Endothelial cell of umbilical vein (primary cell): ENCODE results near the gene ARID1B. TPM values are rescaled to one million over a fixed set of nuclear protein-coding genes. Genes with fewer than 3 reads are reported as not detected.

Experiments used
- BruUV-seq: library from RNA; stranded (reverse); fragments of 400-500 nt; replicated peaks from 2 replicates; lab custom pipeline; 2021; lab: Mats Ljungman, UMichigan
- CTCF ChIA-PET: fragments of 300-600, 350-600 bp; sonication (Branson Sonifier 250); formaldehyde crosslinking; loops from one replicate; lab custom pipeline; 2021; ENCODE audit warnings: antibody characterized with exemption, inconsistent platforms; lab: Charles Lee
- POLR2A ChIA-PET: fragments of 300-600, 350-600 bp; sonication (Branson Sonifier 250); formaldehyde crosslinking; loops from one replicate; lab custom pipeline; 2021; ENCODE audit warnings: antibody characterized with exemption, inconsistent platforms; lab: Charles Lee
- DNase-seq: peaks from one replicate; pipeline ENCODE4 v3.0.0-alpha.2; 2011; ENCODE audit warnings: low read depth, low spot score
- FAIRE-seq: peaks from 2 replicates; lab custom pipeline; 2011; peaks lifted over from hg19 to GRCh38; lab: Jason Lieb, UNC
- H2AFZ ChIP-seq: 2 replicates; pipeline ENCODE4 v1.6.0; 2012; ENCODE audit warnings: low read depth, low read length, control low read depth, inconsistent platforms
- H3K27ac ChIP-seq: 2 replicates; pipeline ENCODE4 v1.5.1; 2011; ENCODE audit warnings: low read depth, mild to moderate bottlenecking, control low read depth, low read length, moderate library complexity; ENCODE audit not compliant: insufficient read depth
- H3K27me3 ChIP-seq, 2 experiments: 2 replicates each; pipeline versions ENCODE4 v1.6.0 to v1.6.1; 2011; ENCODE audit warnings: low read length in 2 of 2, mixed read lengths in 1 of 2; ENCODE audit not compliant: control insufficient read depth in 2 of 2, insufficient read depth in 2 of 2
- H3K36me3 ChIP-seq, 2 experiments: 2 replicates in 1 of 2; 3 replicates in 1 of 2; pipeline ENCODE4 v1.5.1; 2011; ENCODE audit warnings: low read length in 2 of 2, mild to moderate bottlenecking in 1 of 2, moderate library complexity in 1 of 2; ENCODE audit not compliant: control insufficient read depth in 2 of 2, insufficient read depth in 2 of 2; ENCODE audit errors: extremely low read depth in 1 of 2
- H3K4me1 ChIP-seq: 3 replicates; pipeline ENCODE4 v1.5.1; 2011; ENCODE audit warnings: mild to moderate bottlenecking, low read length; ENCODE audit not compliant: control insufficient read depth, insufficient read depth; ENCODE audit errors: extremely low read depth
- H3K4me2 ChIP-seq: 2 replicates; pipeline ENCODE4 v1.6.1; 2011; ENCODE audit warnings: low read length, control low read depth, mixed read lengths; ENCODE audit not compliant: insufficient read depth
- H3K4me3 ChIP-seq, 3 experiments: fragments of 200-600 bp in 1 of 3; sonication (generic), shearing (Covaris generic) in 1 of 3; replicated peaks in 1 of 3; 2 replicates each; pipeline ENCODE4 v1.5.1; 2011 to 2016; ENCODE audit warnings: control low read depth in 3 of 3, low read length in 3 of 3, mild to moderate bottlenecking in 2 of 3, inconsistent platforms in 1 of 3, low read depth in 1 of 3, moderate library complexity in 1 of 3; ENCODE audit not compliant: insufficient read depth in 1 of 3
- H3K79me2 ChIP-seq: 2 replicates; pipeline ENCODE4 v1.6.0; 2012; ENCODE audit warnings: low read length, inconsistent platforms; ENCODE audit not compliant: control insufficient read depth, insufficient read depth
- H3K9ac ChIP-seq: replicated peaks from 2 replicates; pipeline ENCODE3; 2011; ENCODE audit warnings: low read length, control low read depth; ENCODE audit not compliant: insufficient read depth; ENCODE audit errors: extremely low read depth
- H3K9me1 ChIP-seq: replicated peaks from 3 replicates; pipeline ENCODE4 v1.6.0; 2011; ENCODE audit warnings: mild to moderate bottlenecking, low read length; ENCODE audit not compliant: control insufficient read depth, insufficient read depth; ENCODE audit errors: extremely low read depth
- H3K9me3 ChIP-seq: replicated peaks from 2 replicates; pipeline ENCODE4 v1.5.1; 2012; ENCODE audit warnings: low read length, inconsistent platforms; ENCODE audit not compliant: control insufficient read depth, insufficient read depth
- H4K20me1 ChIP-seq: replicated peaks from 2 replicates; pipeline ENCODE3; 2011; ENCODE audit warnings: mild to moderate bottlenecking, low read length; ENCODE audit not compliant: control insufficient read depth, insufficient read depth; ENCODE audit errors: extremely low read depth
- CTCF ChIP-seq, 2 donors: IDR thresholded peaks; 1 replicate in 1 of 2; 2 replicates in 1 of 2; pipeline ENCODE4 v1.5.1; 2011; ENCODE audit warnings: low read length in 2 of 2, mild to moderate bottlenecking in 2 of 2, moderate library complexity in 2 of 2, control low read depth in 1 of 2, inconsistent platforms in 1 of 2, low read depth in 1 of 2; ENCODE audit not compliant: insufficient read depth in 1 of 2; ENCODE audit errors: extremely low read depth in 1 of 2
- EZH2 ChIP-seq: IDR thresholded peaks from 2 replicates; pipeline ENCODE4 v1.6.1; 2012; ENCODE audit warnings: borderline replicate concordance, low read depth, mild to moderate bottlenecking, moderate library complexity, low read length, inconsistent platforms; ENCODE audit not compliant: severe bottlenecking
- FOS ChIP-seq: IDR thresholded peaks from 2 replicates; pipeline ENCODE4 v1.6.1; 2011; ENCODE audit warnings: mild to moderate bottlenecking, low read length, moderate library complexity, borderline replicate concordance; ENCODE audit not compliant: insufficient read depth
- GATA2 ChIP-seq: IDR thresholded peaks from 2 replicates; pipeline ENCODE4 v1.7.0; 2011; ENCODE audit warnings: low read depth, mild to moderate bottlenecking, moderate library complexity, mixed read lengths, low read length; ENCODE audit not compliant: insufficient read length, insufficient read depth
- JUN ChIP-seq: IDR thresholded peaks from 2 replicates; pipeline ENCODE4 v1.6.1; 2011; ENCODE audit warnings: borderline replicate concordance, low read depth; ENCODE audit not compliant: insufficient read length, insufficient read depth
- MAX ChIP-seq: IDR thresholded peaks from 2 replicates; pipeline ENCODE4 v1.6.1; 2011; ENCODE audit not compliant: insufficient read depth, insufficient read length
- MYC ChIP-seq: IDR thresholded peaks from one replicate; pipeline ENCODE4 v1.6.1; 2011; ENCODE audit warnings: mild to moderate bottlenecking, low read depth, low read length
- POLR2A ChIP-seq: IDR thresholded peaks from 2 replicates; pipeline ENCODE4 v1.6.1; 2012; ENCODE audit warnings: low read depth, mild to moderate bottlenecking, control low read depth, low read length
- POLR2AphosphoS5 ChIP-seq: IDR thresholded peaks from 2 replicates; pipeline ENCODE4 v1.6.1; 2012; ENCODE audit warnings: low read depth, mild to moderate bottlenecking, control low read depth, low read length, moderate library complexity; ENCODE audit not compliant: insufficient read depth
- dilution Hi-C: fragments of 300-500 bp; cut with MboI; formaldehyde crosslinking; loops from one replicate; pipeline ENCODE4 v1.15.0; 2019; ENCODE audit warnings: low sequenced_read_pairs; ENCODE audit not compliant: extremely low pct_ligation_motif_present
- intact Hi-C: fragments of 100-400 bp; cut with micrococcal nuclease; formaldehyde crosslinking; loops from one replicate; pipeline ENCODE4 v1.10.0; 2022
- polyA plus RNA-seq, 4 experiments: library from polyadenylated mRNA; depleted of rRNA in 3 of 4; stranded (reverse) in 3 of 4; unstranded in 1 of 4; fragments of >200 nt; gene quantifications; 2 replicates each; pipeline versions ENCODE4 v1.2.1 to v1.2.3, GENCODE V29; 2011 to 2012; ENCODE audit warnings: missing spikeins in 1 of 4
- total RNA-seq: library from RNA; stranded (reverse); gene quantifications from 2 replicates; pipeline ENCODE4 v1.2.3, GENCODE V29; 2021

ARID1B gene
- total and polyA plus RNA-seq, 2 donors (not counting 3 experiments of a cell fraction or from before 2014, with no cell fraction given) = 21.8 to 89.5 TPM

- no peak for FAIRE-seq
- Histone ChIP-seq H4K20me1 (peaks cover 11% of the 10 kb centered on the region), H3K9ac (no peak overlapping the region), H3K36me3 (no peaks in the 10 kb centered on the region), H3K27ac (no peak overlapping the region), H3K4me3 (no peak overlapping the region), H3K9me1 (no peaks in the 10 kb centered on the region), H3K27me3 (no peaks in the 10 kb centered on the region), H3K9me3 (no peaks in the 10 kb centered on the region), H3K79me2 (peaks cover 97% of the 10 kb centered on the region), H2AFZ (no peak overlapping the region), H3K4me1 (no peaks in the 10 kb centered on the region), H3K4me2 (no peak overlapping the region)
- dilution Hi-C loops = no loop called here
- no peak for DNase-seq
- BruUV-seq = no TSS peak
- TF ChIP-seq JUN (no peak), MYC (no peak)
- POLR2A ChIA-PET = no interaction called here
- CTCF ChIA-PET = interaction anchor here (0.7 to 2.9 kb wide), 3 partner anchors 8 to 41 kb away, joined by 4 to 18 read pairs (median 5); no protein-coding TSS in a partner anchor
- intact Hi-C loops = no loop called here
Observed at GRCh38 chr6:156804402-156804801, 27.2 kb downstream of the ARID1B start.

GRCh38 chr6:156806155-156806554 is 29.0 kb downstream of the ARID1B start:
- Histone ChIP-seq H2AFZ (no peak overlapping the region), H3K27me3 (no peaks in the 10 kb centered on the region), H3K4me3 (no peak overlapping the region), H3K4me2 (no peak overlapping the region), H3K9ac (no peak overlapping the region), H3K4me1 (no peaks in the 10 kb centered on the region), H3K36me3 (no peaks in the 10 kb centered on the region), H3K27ac (no peak overlapping the region), H3K9me1 (no peaks in the 10 kb centered on the region), H3K9me3 (no peaks in the 10 kb centered on the region), H3K79me2 (peaks cover 97% of the 10 kb centered on the region), H4K20me1 (peaks cover 11% of the 10 kb centered on the region)
- ChIA-PET POLR2A (no interaction called here), CTCF (interaction anchor here (2.9 kb wide), 1 partner anchor 10 kb away, joined by 18 read pairs; no protein-coding TSS in a partner anchor)
- no peak for DNase-seq
- dilution Hi-C loops = no loop called here
- no TSS peak for BruUV-seq
- FAIRE-seq = no peak
- TF ChIP-seq EZH2 = no peak
- no peak for TF ChIP-seq FOS
- TF ChIP-seq POLR2AphosphoS5 = no peak
- no peak for TF ChIP-seq POLR2A
- TF ChIP-seq JUN = no peak
- no peak for TF ChIP-seq GATA2
- no peak for TF ChIP-seq MAX
- TF ChIP-seq MYC = no peak
- no peak for TF ChIP-seq CTCF (IDR thresholded peaks at IDR 0.05; ENCODE audit: extremely low read depth in 1 of 2, insufficient read depth in 1 of 2, low read depth in 1 of 2, low read length in 2 of 2)
- intact Hi-C loops = no loop called here
